GM12878 (cell line): ENCODE results near the gene CD72. TPM values are rescaled to one million over a fixed set of nuclear protein-coding genes. Genes with fewer than 3 reads are reported as not detected.

ENCODE experiments used
- ATAC-seq: fragments of 200-7000 bp; cut with Tn5 transposase; 3 replicates; pipeline ENCODE4 v1.9.1; 2020; ENCODE audit warnings: mild to moderate bottlenecking, moderate library complexity
- BruUV-seq: library from RNA; stranded (reverse); fragments of 400-500 nt; replicated peaks from 2 replicates; lab custom pipeline; 2021; lab: Mats Ljungman, UMichigan
- CTCF ChIA-PET: fragments of 300-600 bp; sonication (Branson Sonifier 250); formaldehyde crosslinking; extraction: SDS; loops from one replicate; lab custom pipeline; 2021; ENCODE audit warnings: inconsistent platforms; lab: Yijun Ruan, JAX
- POLR2A ChIA-PET: fragments of 350-600 bp; formaldehyde crosslinking; extraction: SDS; loops from one replicate; lab custom pipeline; 2021; ENCODE audit warnings: inconsistent platforms; lab: Charles Lee
- RAD21 ChIA-PET: fragments of 300-600 bp; sonication (Branson Sonifier 250); formaldehyde crosslinking; loops from one replicate; lab custom pipeline; 2023; ENCODE audit warnings: antibody characterized with exemption; ENCODE audit not compliant: unreplicated experiment; lab: Charles Lee
- SMC1A ChIA-PET: fragments of 300-600 bp; sonication (Branson Sonifier 250); formaldehyde crosslinking; loops from one replicate; lab custom pipeline; 2023; ENCODE audit not compliant: unreplicated experiment, uncharacterized antibody; lab: Charles Lee
- DNase-seq: peaks from one replicate; pipeline ENCODE4 v3.0.0-alpha.2; 2011; ENCODE audit warnings: low read depth, low spot score
- FAIRE-seq: peaks from 3 replicates; lab custom pipeline; 2011; peaks lifted over from hg19 to GRCh38; lab: Jason Lieb, UNC
- H2AFZ ChIP-seq: 2 replicates; pipeline ENCODE4 v1.6.0; 2011; ENCODE audit warnings: low read depth, low read length, control low read depth; ENCODE audit not compliant: control insufficient read depth
- H3K27ac ChIP-seq: 2 replicates; pipeline ENCODE4 v1.5.1; 2011; ENCODE audit warnings: control low read depth; ENCODE audit not compliant: control insufficient read depth, insufficient read depth
- H3K27me3 ChIP-seq, 2 experiments: replicated peaks in 1 of 2; 2 replicates each; pipeline versions ENCODE4 v1.6.0 to v1.6.1; 2011; ENCODE audit warnings: low read length in 1 of 2; ENCODE audit not compliant: control insufficient read depth in 2 of 2, insufficient read depth in 2 of 2
- H3K36me3 ChIP-seq, 2 experiments: 2 replicates each; pipeline ENCODE4 v1.5.1; 2011; ENCODE audit warnings: low read length in 1 of 2; ENCODE audit not compliant: control insufficient read depth in 2 of 2, insufficient read depth in 2 of 2
- H3K4me1 ChIP-seq: 2 replicates; pipeline ENCODE4 v1.6.1; 2011; ENCODE audit warnings: mild to moderate bottlenecking, low read length, moderate library complexity, mixed read lengths; ENCODE audit not compliant: control insufficient read depth, insufficient read depth
- H3K4me2 ChIP-seq: 2 replicates; pipeline ENCODE4 v1.6.0; 2011; ENCODE audit warnings: control low read depth; ENCODE audit not compliant: control insufficient read depth, insufficient read depth
- H3K4me3 ChIP-seq: fragments of 200-600 bp; sonication (generic); 2 replicates; pipeline ENCODE4 v1.5.1; 2016
- H3K79me2 ChIP-seq: 2 replicates; pipeline ENCODE4 v1.6.0; 2011; ENCODE audit warnings: low read length; ENCODE audit not compliant: control insufficient read depth, insufficient read depth
- H3K9ac ChIP-seq: 2 replicates; pipeline ENCODE4 v1.8.0; 2011; ENCODE audit warnings: low read length, control low read depth, mixed read lengths; ENCODE audit not compliant: control insufficient read depth, insufficient read depth
- H3K9me3 ChIP-seq: replicated peaks from 3 replicates; pipeline ENCODE4 v1.5.1; 2011; ENCODE audit warnings: mild to moderate bottlenecking, low read length; ENCODE audit not compliant: control insufficient read depth, insufficient read depth
- H4K20me1 ChIP-seq: 2 replicates; pipeline ENCODE4 v1.6.0; 2011; ENCODE audit not compliant: control insufficient read depth, insufficient read depth
- ELK1 ChIP-seq: IDR thresholded peaks from 2 replicates; pipeline ENCODE4 v1.6.1; 2012; ENCODE audit warnings: low read depth, low read length, improper control_type of control experiment
- HDGF ChIP-seq: fragments of 450-650 bp; IDR thresholded peaks from 2 replicates; pipeline ENCODE4 v1.6.1; 2016; ENCODE audit warnings: antibody characterized with exemption
- LARP7 ChIP-seq: fragments of 450-650 bp; IDR thresholded peaks from 2 replicates; pipeline ENCODE4 v1.6.1; 2017; ENCODE audit warnings: mild to moderate bottlenecking
- MXI1 ChIP-seq: fragments of 150-350 bp; IDR thresholded peaks from 2 replicates; pipeline ENCODE4 v1.6.1; 2011; ENCODE audit warnings: low read depth, mild to moderate bottlenecking, inconsistent platforms, low read length, improper control_type of control experiment
- RFX5 ChIP-seq: IDR thresholded peaks from 2 replicates; pipeline ENCODE4 v1.6.1; 2011; ENCODE audit warnings: low read depth, low read length, improper control_type of control experiment
- USF1 ChIP-seq: IDR thresholded peaks from 2 replicates; pipeline ENCODE4 v1.6.1; 2011; ENCODE audit warnings: borderline replicate concordance, low read depth, mild to moderate bottlenecking, moderate library complexity, mixed read lengths, low read length; ENCODE audit not compliant: insufficient read depth; ENCODE audit errors: extremely low read length
- WGBS: methylation state at CpG from one replicate; pipeline ENCODE4 v1.1.6; 2016; ENCODE audit warnings: low lambda C conversion rate; ENCODE audit not compliant: insufficient replicate concordance, insufficient coverage; ENCODE audit errors: missing lambda C conversion rate; 5-methylcytosine and 5-hydroxymethylcytosine counted together
- in situ Hi-C: fragments of 300-500 bp; cut with MboI; formaldehyde crosslinking; loops from 9 replicates; pipeline ENCODE4 v1.14.3; 2018; ENCODE audit warnings: mixed read lengths
- intact Hi-C: fragments of 100-400 bp; cut with micrococcal nuclease; formaldehyde crosslinking; loops from one replicate; pipeline ENCODE4 v1.14.2; 2022; ENCODE audit not compliant: unreplicated experiment
- polyA plus RNA-seq, 11 experiments: library from polyadenylated mRNA; depleted of rRNA in 4 of 11; unstranded in 6 of 11; stranded (reverse) in 5 of 11; fragments of >200 nt; fragmentation: Nextera tagmentation in 4 of 11; fragmentation: Illumina TruSeq in 1 of 11; extraction: Ambion mirVana in 4 of 11; extraction: Trizol in 1 of 11; gene quantifications; 1 replicate in 1 of 11; 2 replicates in 10 of 11; pipeline versions ENCODE4 v1.2.1 to v1.2.3, GENCODE V29; 2011 to 2016; ENCODE audit warnings: inconsistent platforms in 2 of 11, missing spikeins in 2 of 11, low read depth in 1 of 11
- total RNA-seq, 4 experiments: library from RNA; depleted of rRNA in 3 of 4; stranded (reverse); fragments of >200 nt in 3 of 4; fragmentation: Illumina TruSeq in 1 of 4; extraction: Trizol in 1 of 4; gene quantifications; 2 replicates each; pipeline versions ENCODE4 v1.2.1 to v1.2.3, GENCODE V29; 2013 to 2021

The CD72 gene
- total and polyA plus RNA-seq, 10 of the 15 experiments (the other 5 are each of a cell fraction or from before 2014, with no cell fraction given), result 2.1 to 14.2 (median 4.4) TPM

GRCh38 chr9:35646533-35647265 lies 28.5 kb upstream of the CD72 start (continued):
- TF ChIP-seq HDGF (peak; percentile 87), MXI1 (peak; percentile 39; the same call in 1 of the 2 replicates), USF1 (no peak)

GRCh38 chr9:35646153-35646532 lies 27.9 kb upstream of the CD72 start:
- H3K27me3 ChIP-seq, result no peaks in the 10 kb centered on the region
- no peak for DNase-seq
- ChIA-PET RAD21 (interaction anchor here (0.7 to 9.6 kb wide), 23 partner anchors 10 to 236 kb away, joined by 3 to 133 read pairs (median 6); partner anchors contain the start of genes ARHGEF39, CCDC107, CREB3 and GBA2), SMC1A (interaction anchor here (0.7 to 7.7 kb wide), 20 partner anchors 12 to 180 kb away, joined by 3 to 114 read pairs (median 6); partner anchors contain the start of genes ARHGEF39, CCDC107, CD72 and CREB3), POLR2A (interaction anchor here (0.6 to 11.1 kb wide), 12 partner anchors 10 to 116 kb away, joined by 3 to 163 read pairs (median 9); partner anchors contain the start of genes ARHGEF39, CCDC107, CD72 and CREB3), CTCF (interaction anchor here (0.8 to 8.8 kb wide), 25 partner anchors 11 to 239 kb away, joined by 3 to 139 read pairs (median 8); partner anchors contain the start of genes ARHGEF39, CCDC107, CD72 and CREB3)
- H4K20me1 ChIP-seq, result no peaks in the 10 kb centered on the region
- TF ChIP-seq ELK1 (0 out of 2 replicates have a peak, but pooled peaks have one; percentile 28), RFX5 (no peak), LARP7 (no peak)
- intact Hi-C loops (loop anchor here (1.0 to 2.0 kb wide), 2 partner anchors 11 to 41 kb away; partner anchors contain the start of gene TESK1), in situ Hi-C loops (no loop called here)
- TSS peak; percentile 63 for BruUV-seq
- H3K27ac ChIP-seq, result peak overlapping the region; percentile 89
- H3K4me3 ChIP-seq, result peak overlapping the region; percentile 96
- H3K79me2 ChIP-seq, result peaks cover 20% of the 10 kb centered on the region
- ATAC-seq, result no peak
- WGBS, result 2% methylated on average over 11 of the region's 11 CpGs
- peak overlapping the region; percentile 93 for H3K4me2 ChIP-seq
- H3K9me3 ChIP-seq, result no peaks in the 10 kb centered on the region
- H3K4me1 ChIP-seq, result peaks cover 22% of the 10 kb centered on the region
- H3K9ac ChIP-seq, result peak overlapping the region; percentile 90
- peak overlapping the region; percentile 90 for H2AFZ ChIP-seq
- no peaks in the 10 kb centered on the region for H3K36me3 ChIP-seq
- no peak for FAIRE-seq
